ENCODE measurements around the gene DNAH14.

DNA sequence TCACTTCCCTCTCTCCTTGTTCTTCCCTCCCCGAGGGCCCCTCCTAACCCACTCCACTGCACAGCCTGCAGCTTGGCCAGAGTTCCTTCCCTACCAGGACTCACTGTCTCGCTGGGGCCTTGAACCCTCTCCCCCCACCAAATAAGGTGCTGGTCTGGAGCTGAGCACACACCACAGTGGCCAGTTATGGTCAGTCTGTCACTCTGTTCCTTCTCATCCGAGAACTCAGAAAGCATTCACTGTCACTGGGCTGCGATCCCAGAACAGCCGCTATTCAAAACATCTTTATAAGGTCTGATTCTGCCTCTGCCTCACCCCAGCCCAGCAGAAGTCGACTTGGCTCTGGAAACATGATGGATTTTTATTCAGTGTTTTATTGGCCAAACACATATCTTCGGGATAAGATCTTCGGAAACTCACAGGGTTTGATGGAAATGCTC lies 518.2 kb downstream of the DNAH14 start:
- no peak for TF ChIP-seq ZNF324 (CRISPR knock-in tag; IDR thresholded peaks at IDR 0.05)
- TF ChIP-seq POLR2A (conservative IDR thresholded peaks at IDR 0.05): no peak
- no peak for TF ChIP-seq NFE2L1 (tag; IDR thresholded peaks at IDR 0.05; ENCODE audit: borderline replicate concordance, low read depth)
- no peak for TF ChIP-seq PCBP2 (IDR thresholded peaks at IDR 0.05; ENCODE audit: low read depth, low read length, poor library complexity, severe bottlenecking)
- no peak for TF ChIP-seq EP300 (IDR thresholded peaks at IDR 0.05; ENCODE audit: low read length)
- TF ChIP-seq CTCF (IDR thresholded peaks at IDR 0.05 in 2 of 3, conservative IDR thresholded peaks at IDR 0.05 in 1 of 3; ENCODE audit: insufficient read depth in 2 of 3, low read depth in 1 of 3, low read length in 3 of 3): no peak

Data from K562 (cell line).